Measurements from ENCODE around the gene CENPV.

DNA sequence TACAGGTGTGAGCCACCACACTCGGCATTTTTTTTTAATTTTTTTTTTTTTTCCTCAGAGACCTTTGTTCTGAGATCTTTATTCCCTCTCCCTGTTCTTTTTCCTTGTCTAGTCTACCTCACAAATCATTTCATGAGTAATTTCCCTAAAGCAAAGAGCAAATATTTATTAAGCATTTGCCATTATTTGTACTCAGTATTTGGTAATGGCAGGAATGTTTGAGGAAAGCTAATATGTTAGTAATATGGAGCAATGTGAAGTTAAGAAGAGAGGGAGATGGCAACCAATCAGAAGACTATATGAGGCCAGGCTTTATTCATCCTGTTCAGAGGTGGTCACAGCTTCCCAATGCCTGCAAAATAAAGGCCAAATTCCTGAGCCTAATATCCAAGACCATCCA, 13.3 kb downstream of the CENPV start:
- TF ChIP-seq, protein P1, sequence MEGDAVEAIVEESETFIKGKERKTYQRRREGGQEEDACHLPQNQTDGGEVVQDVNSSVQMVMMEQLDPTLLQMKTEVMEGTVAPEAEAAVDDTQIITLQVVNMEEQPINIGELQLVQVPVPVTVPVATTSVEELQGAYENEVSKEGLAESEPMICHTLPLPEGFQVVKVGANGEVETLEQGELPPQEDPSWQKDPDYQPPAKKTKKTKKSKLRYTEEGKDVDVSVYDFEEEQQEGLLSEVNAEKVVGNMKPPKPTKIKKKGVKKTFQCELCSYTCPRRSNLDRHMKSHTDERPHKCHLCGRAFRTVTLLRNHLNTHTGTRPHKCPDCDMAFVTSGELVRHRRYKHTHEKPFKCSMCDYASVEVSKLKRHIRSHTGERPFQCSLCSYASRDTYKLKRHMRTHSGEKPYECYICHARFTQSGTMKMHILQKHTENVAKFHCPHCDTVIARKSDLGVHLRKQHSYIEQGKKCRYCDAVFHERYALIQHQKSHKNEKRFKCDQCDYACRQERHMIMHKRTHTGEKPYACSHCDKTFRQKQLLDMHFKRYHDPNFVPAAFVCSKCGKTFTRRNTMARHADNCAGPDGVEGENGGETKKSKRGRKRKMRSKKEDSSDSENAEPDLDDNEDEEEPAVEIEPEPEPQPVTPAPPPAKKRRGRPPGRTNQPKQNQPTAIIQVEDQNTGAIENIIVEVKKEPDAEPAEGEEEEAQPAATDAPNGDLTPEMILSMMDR (IDR thresholded peaks at IDR 0.05 in 4 of 5, conservative IDR thresholded peaks at IDR 0.05 in 1 of 5), result no peak
- TF ChIP-seq POLR2A (IDR thresholded peaks at IDR 0.05), result no peak

All from gastrocnemius medialis (tissue), 4 donors.